GM12878 (cell line): ENCODE results near the gene NEDD8. TPM values are rescaled to one million over a fixed set of nuclear protein-coding genes. Genes with fewer than 3 reads are reported as not detected.

Experiments used
- ATAC-seq: fragments of 200-7000 bp; cut with Tn5 transposase; 3 replicates; pipeline ENCODE4 v1.9.1; 2020; ENCODE audit warnings: mild to moderate bottlenecking, moderate library complexity
- BruUV-seq: library from RNA; stranded (reverse); fragments of 400-500 nt; replicated peaks from 2 replicates; lab custom pipeline; 2021; lab: Mats Ljungman, UMichigan
- CTCF ChIA-PET: fragments of 300-600 bp; sonication (Branson Sonifier 250); formaldehyde crosslinking; extraction: SDS; loops from one replicate; lab custom pipeline; 2021; ENCODE audit warnings: inconsistent platforms; lab: Yijun Ruan, JAX
- POLR2A ChIA-PET: fragments of 350-600 bp; formaldehyde crosslinking; extraction: SDS; loops from one replicate; lab custom pipeline; 2021; ENCODE audit warnings: inconsistent platforms; lab: Charles Lee
- RAD21 ChIA-PET: fragments of 300-600 bp; sonication (Branson Sonifier 250); formaldehyde crosslinking; loops from one replicate; lab custom pipeline; 2023; ENCODE audit warnings: antibody characterized with exemption; ENCODE audit not compliant: unreplicated experiment; lab: Charles Lee
- SMC1A ChIA-PET: fragments of 300-600 bp; sonication (Branson Sonifier 250); formaldehyde crosslinking; loops from one replicate; lab custom pipeline; 2023; ENCODE audit not compliant: unreplicated experiment, uncharacterized antibody; lab: Charles Lee
- DNase-seq: peaks from one replicate; pipeline ENCODE4 v3.0.0-alpha.2; 2011; ENCODE audit warnings: low read depth, low spot score
- FAIRE-seq: peaks from 3 replicates; lab custom pipeline; 2011; peaks lifted over from hg19 to GRCh38; lab: Jason Lieb, UNC
- H2AFZ ChIP-seq: 2 replicates; pipeline ENCODE4 v1.6.0; 2011; ENCODE audit warnings: low read depth, low read length, control low read depth; ENCODE audit not compliant: control insufficient read depth
- H3K27ac ChIP-seq: 2 replicates; pipeline ENCODE4 v1.5.1; 2011; ENCODE audit warnings: control low read depth; ENCODE audit not compliant: control insufficient read depth, insufficient read depth
- H3K27me3 ChIP-seq, 2 experiments: replicated peaks in 1 of 2; 2 replicates each; pipeline versions ENCODE4 v1.6.0 to v1.6.1; 2011; ENCODE audit warnings: low read length in 1 of 2; ENCODE audit not compliant: control insufficient read depth in 2 of 2, insufficient read depth in 2 of 2
- H3K36me3 ChIP-seq, 2 experiments: 2 replicates each; pipeline ENCODE4 v1.5.1; 2011; ENCODE audit warnings: low read length in 1 of 2; ENCODE audit not compliant: control insufficient read depth in 2 of 2, insufficient read depth in 2 of 2
- H3K4me1 ChIP-seq: 2 replicates; pipeline ENCODE4 v1.6.1; 2011; ENCODE audit warnings: mild to moderate bottlenecking, low read length, moderate library complexity, mixed read lengths; ENCODE audit not compliant: control insufficient read depth, insufficient read depth
- H3K4me2 ChIP-seq: 2 replicates; pipeline ENCODE4 v1.6.0; 2011; ENCODE audit warnings: control low read depth; ENCODE audit not compliant: control insufficient read depth, insufficient read depth
- H3K4me3 ChIP-seq: fragments of 200-600 bp; sonication (generic); 2 replicates; pipeline ENCODE4 v1.5.1; 2016
- H3K79me2 ChIP-seq: 2 replicates; pipeline ENCODE4 v1.6.0; 2011; ENCODE audit warnings: low read length; ENCODE audit not compliant: control insufficient read depth, insufficient read depth
- H3K9ac ChIP-seq: 2 replicates; pipeline ENCODE4 v1.8.0; 2011; ENCODE audit warnings: low read length, control low read depth, mixed read lengths; ENCODE audit not compliant: control insufficient read depth, insufficient read depth
- H3K9me3 ChIP-seq: replicated peaks from 3 replicates; pipeline ENCODE4 v1.5.1; 2011; ENCODE audit warnings: mild to moderate bottlenecking, low read length; ENCODE audit not compliant: control insufficient read depth, insufficient read depth
- H4K20me1 ChIP-seq: 2 replicates; pipeline ENCODE4 v1.6.0; 2011; ENCODE audit not compliant: control insufficient read depth, insufficient read depth
- CEBPB ChIP-seq, 2 experiments: fragments of 150-350 bp in 1 of 2; IDR thresholded peaks; 2 replicates each; pipeline ENCODE4 v1.6.1; 2012 to 2014; ENCODE audit warnings: low read depth in 2 of 2, low read length in 2 of 2, borderline replicate concordance in 1 of 2, inconsistent platforms in 1 of 2
- DPF2 ChIP-seq: fragments of 450-650 bp; IDR thresholded peaks from 2 replicates; pipeline ENCODE4 v1.6.1; 2017; ENCODE audit warnings: mild to moderate bottlenecking
- ESRRA ChIP-seq: IDR thresholded peaks from 2 replicates; pipeline ENCODE4 v1.6.1; 2012; ENCODE audit warnings: mild to moderate bottlenecking, low read length, improper control_type of control experiment
- FOXM1 ChIP-seq: IDR thresholded peaks from 2 replicates; pipeline ENCODE4 v1.6.1; 2012; ENCODE audit warnings: low read depth, mild to moderate bottlenecking, inconsistent platforms, low read length, moderate library complexity
- HCFC1 ChIP-seq: fragments of 150-350 bp; IDR thresholded peaks from 2 replicates; pipeline ENCODE4 v1.6.1; 2014; ENCODE audit warnings: low read length
- HDAC2 ChIP-seq: fragments of 200-600 bp; sonication (generic); IDR thresholded peaks from 2 replicates; pipeline ENCODE4 v1.6.1; 2017
- IKZF2 ChIP-seq, 2 experiments: fragments of 450-650 bp; IDR thresholded peaks; 2 replicates each; pipeline ENCODE4 v1.6.1; 2017; ENCODE audit warnings: mild to moderate bottlenecking in 2 of 2, moderate library complexity in 2 of 2
- MXI1 ChIP-seq: fragments of 150-350 bp; IDR thresholded peaks from 2 replicates; pipeline ENCODE4 v1.6.1; 2011; ENCODE audit warnings: low read depth, mild to moderate bottlenecking, inconsistent platforms, low read length, improper control_type of control experiment
- POLR2A ChIP-seq: IDR thresholded peaks from 2 replicates; pipeline ENCODE4 v1.6.1; 2011; ENCODE audit warnings: low read depth, mild to moderate bottlenecking, low read length
- RCOR1 ChIP-seq: conservative IDR thresholded peaks from 2 replicates; pipeline ENCODE4 v1.6.1; 2012; ENCODE audit warnings: low read depth, low read length, improper control_type of control experiment
- SIN3A ChIP-seq: IDR thresholded peaks from 2 replicates; pipeline ENCODE4 v1.6.1; 2012; ENCODE audit warnings: low read depth, low read length, improper control_type of control experiment
- SKIL ChIP-seq: fragments of 450-650 bp; IDR thresholded peaks from 2 replicates; pipeline ENCODE4 v1.6.1; 2017; ENCODE audit warnings: mild to moderate bottlenecking, low read depth, inconsistent platforms; ENCODE audit not compliant: poor library complexity, severe bottlenecking
- ZZZ3 ChIP-seq: IDR thresholded peaks from 2 replicates; pipeline ENCODE4 v1.6.1; 2011; ENCODE audit warnings: low read depth; ENCODE audit not compliant: control insufficient read depth, insufficient read length
- WGBS: methylation state at CpG from one replicate; pipeline ENCODE4 v1.1.6; 2016; ENCODE audit warnings: low lambda C conversion rate; ENCODE audit not compliant: insufficient replicate concordance, insufficient coverage; ENCODE audit errors: missing lambda C conversion rate; 5-methylcytosine and 5-hydroxymethylcytosine counted together
- in situ Hi-C: fragments of 300-500 bp; cut with MboI; formaldehyde crosslinking; loops from 9 replicates; pipeline ENCODE4 v1.14.3; 2018; ENCODE audit warnings: mixed read lengths
- intact Hi-C: fragments of 100-400 bp; cut with micrococcal nuclease; formaldehyde crosslinking; loops from one replicate; pipeline ENCODE4 v1.14.2; 2022; ENCODE audit not compliant: unreplicated experiment
- polyA plus RNA-seq, 11 experiments: library from polyadenylated mRNA; depleted of rRNA in 4 of 11; unstranded in 6 of 11; stranded (reverse) in 5 of 11; fragments of >200 nt; fragmentation: Nextera tagmentation in 4 of 11; fragmentation: Illumina TruSeq in 1 of 11; extraction: Ambion mirVana in 4 of 11; extraction: Trizol in 1 of 11; gene quantifications; 1 replicate in 1 of 11; 2 replicates in 10 of 11; pipeline versions ENCODE4 v1.2.1 to v1.2.3, GENCODE V29; 2011 to 2016; ENCODE audit warnings: inconsistent platforms in 2 of 11, missing spikeins in 2 of 11, low read depth in 1 of 11
- total RNA-seq, 4 experiments: library from RNA; depleted of rRNA in 3 of 4; stranded (reverse); fragments of >200 nt in 3 of 4; fragmentation: Illumina TruSeq in 1 of 4; extraction: Trizol in 1 of 4; gene quantifications; 2 replicates each; pipeline versions ENCODE4 v1.2.1 to v1.2.3, GENCODE V29; 2013 to 2021

The NEDD8 gene
- total and polyA plus RNA-seq, 10 of the 15 experiments (the other 5 are each of a cell fraction or from before 2014, with no cell fraction given): 164 to 991 (median 300) TPM

- Histone ChIP-seq H3K27ac (no peak overlapping the region), H3K9ac (no peak overlapping the region), H3K79me2 (no peaks in the 10 kb centered on the region), H3K27me3 (no peaks in the 10 kb centered on the region), H3K4me1 (no peaks in the 10 kb centered on the region), H3K4me3 (no peak overlapping the region), H4K20me1 (no peaks in the 10 kb centered on the region), H3K4me2 (no peak overlapping the region), H3K36me3 (peaks cover 3 to 11% of the 10 kb centered on the region in 2 experiments; a peak in 3 of 4 replicates), H2AFZ (no peak overlapping the region), H3K9me3 (no peaks in the 10 kb centered on the region)
- in situ Hi-C loops: no loop called here
- RAD21 ChIA-PET: no interaction called here
- ATAC-seq (no peak), DNase-seq (no peak), FAIRE-seq (no peak)
- WGBS: 67% methylated on average over 6 of the region's 6 CpGs
- POLR2A ChIA-PET: interaction anchor here (0.9 kb wide), 1 partner anchor 22 kb away, joined by 3 read pairs; the partner anchor contains the start of gene TINF2
- TF ChIP-seq SIN3A (no peak), POLR2A (0 out of 2 replicates have a peak, but pooled peaks have one; percentile 1)
- CTCF ChIA-PET: interaction anchor here (1.4 to 2.1 kb wide), 2 partner anchors 17 to 44 kb away, joined by 3 to 10 read pairs; partner anchors contain the start of gene CIDEB
- SMC1A ChIA-PET: interaction anchor here (2.8 kb wide), 1 partner anchor 17 kb away, joined by 14 read pairs; no protein-coding TSS in a partner anchor
- no TSS peak for BruUV-seq
- intact Hi-C loops: no loop called here
Measured at GRCh38 chr14:24263848-24264247, 31.7 kb upstream of the NEDD8 start.

- H3K4me2 ChIP-seq: no peak within 1 kb of the TSS
- no peaks in the 10 kb centered on the region for H3K79me2 ChIP-seq
- FAIRE-seq (no peak), ATAC-seq (peak; percentile 36), DNase-seq (no peak)
- H3K9me3 ChIP-seq: no peaks in the 10 kb centered on the region
- peaks cover 3 to 11% of the 10 kb centered on the region in 2 experiments; a peak in 3 of 4 replicates for H3K36me3 ChIP-seq
- ChIA-PET SMC1A (no interaction called here), CTCF (interaction anchor here (0.8 to 2.1 kb wide), 2 partner anchors 16 to 20 kb away, joined by 4 to 10 read pairs; partner anchors contain the start of gene TINF2), POLR2A (interaction anchor here (0.5 to 0.9 kb wide), 3 partner anchors 17 to 34 kb away, joined by 3 read pairs; partner anchors contain the start of gene TINF2), RAD21 (no interaction called here)
- H3K27ac ChIP-seq: no peak within 1 kb of the TSS
- in situ Hi-C loops (no loop called here), intact Hi-C loops (no loop called here)
- H3K4me1 ChIP-seq: no peaks in the 10 kb centered on the region
- no peaks in the 10 kb centered on the region for H4K20me1 ChIP-seq
- WGBS: 70% methylated on average over 14 of the region's 14 CpGs
- H3K27me3 ChIP-seq: no peaks in the 10 kb centered on the region
- H3K4me3 ChIP-seq: no peak within 1 kb of the TSS
- BruUV-seq: no TSS peak
- H3K9ac ChIP-seq: no peak within 1 kb of the TSS
- no peak within 1 kb of the TSS for H2AFZ ChIP-seq
- TF ChIP-seq IKZF2 (IDR thresholded peaks at IDR 0.05): no peak
- TF ChIP-seq HDAC2: no peak
- no peak for TF ChIP-seq ESRRA
- TF ChIP-seq ZZZ3: no peak
- no peak for TF ChIP-seq CEBPB (IDR thresholded peaks at IDR 0.05; ENCODE audit: borderline replicate concordance in 1 of 2, low read depth in 2 of 2, low read length in 2 of 2)
- TF ChIP-seq RCOR1: no peak
- TF ChIP-seq FOXM1: no peak
- no peak for TF ChIP-seq MXI1
- no peak for TF ChIP-seq SKIL
- TF ChIP-seq DPF2: no peak
- TF ChIP-seq HCFC1: no peak
Measured at GRCh38 chr14:24262821-24263733, 30.9 kb upstream of the NEDD8 start, which contains the start of gene TGM1. Gene TGM1 (minus strand): TSS chr14:24263177. CDS start chr14:24262352, 825 bp downstream.
